GM19468 (cell line): ENCODE results near the gene HAGH.

ENCODE experiments used
- ATAC-seq: cut with Tn5 transposase; IDR thresholded peaks from one replicate; pipeline ENCODE4 v1.9.1; 2021; ENCODE audit warnings: mild to moderate bottlenecking, moderate library complexity, moderate number of reproducible peaks; ENCODE audit not compliant: unreplicated experiment; ENCODE audit errors: extremely low read depth

The HAGH gene

DNA sequence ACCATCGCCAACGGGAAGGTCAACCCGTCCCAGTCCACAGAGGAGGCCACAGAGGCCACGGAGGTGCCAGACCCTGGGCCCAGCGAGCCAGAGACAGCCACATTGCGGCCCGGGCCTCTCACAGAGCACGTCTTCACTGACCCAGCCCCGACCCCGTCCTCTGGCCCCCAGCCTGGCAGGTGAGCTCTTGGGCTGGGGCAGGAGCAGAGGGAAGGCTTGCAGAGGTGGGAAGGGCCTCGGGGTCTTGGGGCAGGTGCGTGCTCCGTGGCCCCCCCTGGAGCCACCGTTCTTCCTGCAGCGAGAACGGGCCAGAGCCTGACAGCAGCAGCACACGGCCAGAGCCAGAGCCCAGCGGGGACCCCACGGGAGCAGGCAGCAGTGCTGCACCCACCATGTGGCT is 60.4 kb downstream of the HAGH start:
- ATAC-seq, result no peak

DNA sequence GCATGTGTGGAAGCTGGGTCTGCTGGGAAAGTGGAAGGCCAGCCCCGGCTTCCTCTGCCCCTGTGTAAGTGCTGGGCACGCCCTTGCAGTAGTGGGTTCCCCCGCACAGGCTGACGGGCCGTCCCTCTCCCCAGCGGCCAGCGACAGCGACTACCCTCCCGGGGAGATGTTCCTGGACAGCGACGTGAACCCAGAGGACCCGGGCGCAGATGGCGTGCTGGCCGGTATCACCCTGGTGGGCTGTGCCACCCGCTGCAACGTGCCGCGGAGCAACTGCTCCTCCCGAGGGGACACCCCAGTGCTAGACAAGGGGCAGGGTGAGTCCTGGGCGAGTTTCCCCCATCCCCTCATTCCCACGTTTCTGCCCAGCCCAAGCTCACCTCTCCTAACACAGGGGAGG is 60.8 kb downstream of the HAGH start:
- no peak for ATAC-seq

DNA sequence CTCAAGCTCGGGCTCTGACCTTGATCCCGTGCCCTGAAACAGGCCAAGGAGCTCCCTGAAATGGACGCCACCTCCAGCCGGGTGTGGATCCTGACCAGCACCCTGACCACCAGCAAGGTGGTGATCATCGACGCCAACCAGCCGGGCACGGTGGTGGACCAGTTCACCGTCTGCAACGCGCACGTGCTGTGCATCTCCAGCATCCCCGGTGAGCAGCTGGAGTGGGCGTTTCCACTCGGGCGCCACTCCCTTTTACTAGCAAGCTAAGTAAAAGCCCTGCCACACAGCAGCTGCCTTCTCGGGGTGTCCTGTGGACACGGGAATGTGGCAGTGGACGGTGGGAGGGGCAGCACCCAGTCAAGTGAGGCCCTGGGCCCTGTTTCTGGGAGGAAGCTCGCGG is 61.7 kb downstream of the HAGH start:
- ATAC-seq, result no peak

DNA sequence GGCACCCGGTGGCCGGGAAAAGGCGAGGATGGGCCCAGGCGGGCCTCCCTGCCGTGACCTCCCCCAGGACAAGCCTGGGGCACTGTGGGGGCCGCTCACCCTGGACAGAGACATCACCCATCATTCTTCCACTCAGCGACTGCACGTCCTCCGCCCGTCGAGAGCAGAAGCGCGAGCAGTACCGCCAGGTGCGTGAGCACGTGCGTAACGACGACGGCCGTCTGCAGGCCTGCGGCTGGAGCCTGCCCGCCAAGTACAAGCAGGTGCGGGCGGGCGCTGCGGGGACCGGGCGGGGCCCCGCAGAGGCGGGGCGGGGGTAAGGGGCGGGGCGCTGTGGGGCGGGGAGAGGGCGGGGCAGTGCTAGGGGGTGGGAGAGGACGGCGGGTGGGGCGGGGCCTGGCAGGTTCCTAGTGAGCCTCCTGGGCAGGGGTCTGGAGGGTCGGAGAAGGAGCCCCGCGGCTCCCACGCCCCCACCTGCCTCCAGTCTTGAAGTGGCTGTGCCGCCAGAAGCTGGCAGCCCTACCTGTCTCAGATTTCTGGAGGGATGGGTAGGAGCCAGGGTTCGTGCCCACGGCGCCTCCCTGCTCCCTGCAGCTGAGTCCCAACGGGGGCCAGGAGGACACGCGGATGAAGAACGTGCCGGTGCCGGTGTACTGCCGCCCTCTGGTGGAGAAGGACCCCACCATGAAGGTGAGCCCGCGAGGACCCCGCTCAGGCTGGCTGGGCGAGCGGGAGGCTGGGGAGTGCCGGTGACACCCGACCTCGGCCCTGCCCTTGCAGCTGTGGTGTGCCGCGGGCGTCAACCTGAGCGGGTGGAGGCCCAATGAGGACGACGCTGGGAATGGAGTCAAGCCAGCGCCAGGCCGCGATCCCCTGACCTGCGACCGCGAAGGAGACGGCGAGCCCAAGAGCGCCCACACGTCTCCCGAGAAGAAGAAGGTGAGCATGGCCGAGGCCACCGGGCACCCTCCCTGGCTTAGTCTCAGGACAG is 62.8 kb downstream of the HAGH start:
- ATAC-seq, result no peak

DNA sequence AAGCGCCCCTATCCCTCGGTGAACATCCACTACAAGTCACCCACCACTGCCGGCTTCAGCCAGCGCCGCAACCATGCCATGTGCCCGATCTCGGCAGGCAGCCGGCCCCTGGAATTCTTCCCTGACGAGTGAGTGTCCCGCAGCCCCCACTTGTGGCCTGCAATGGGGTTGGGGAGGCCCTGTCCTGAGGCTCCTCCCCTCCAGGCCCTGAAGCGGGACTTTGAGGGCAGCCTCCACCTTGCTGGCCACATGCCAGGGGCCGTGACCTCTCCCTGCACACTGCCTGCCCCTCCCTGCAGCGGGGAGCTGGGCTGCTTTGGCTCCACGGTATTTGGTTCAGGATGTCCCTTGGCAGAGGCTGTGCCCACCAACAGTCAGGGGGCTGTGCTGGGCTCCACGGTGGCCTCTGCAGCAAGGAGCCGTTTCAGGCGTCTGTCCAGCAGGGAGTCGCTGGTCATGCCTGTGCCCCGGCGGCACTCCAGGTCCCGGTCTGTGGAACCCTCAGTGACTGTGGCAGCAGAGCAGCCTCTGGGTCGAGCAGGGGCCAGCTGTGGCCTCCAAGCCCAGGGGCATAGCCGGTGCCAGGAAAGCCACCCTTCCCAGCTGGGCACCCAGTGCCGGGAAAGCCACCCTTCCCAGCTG is 63.6 kb downstream of the HAGH start:
- ATAC-seq, result no peak

DNA sequence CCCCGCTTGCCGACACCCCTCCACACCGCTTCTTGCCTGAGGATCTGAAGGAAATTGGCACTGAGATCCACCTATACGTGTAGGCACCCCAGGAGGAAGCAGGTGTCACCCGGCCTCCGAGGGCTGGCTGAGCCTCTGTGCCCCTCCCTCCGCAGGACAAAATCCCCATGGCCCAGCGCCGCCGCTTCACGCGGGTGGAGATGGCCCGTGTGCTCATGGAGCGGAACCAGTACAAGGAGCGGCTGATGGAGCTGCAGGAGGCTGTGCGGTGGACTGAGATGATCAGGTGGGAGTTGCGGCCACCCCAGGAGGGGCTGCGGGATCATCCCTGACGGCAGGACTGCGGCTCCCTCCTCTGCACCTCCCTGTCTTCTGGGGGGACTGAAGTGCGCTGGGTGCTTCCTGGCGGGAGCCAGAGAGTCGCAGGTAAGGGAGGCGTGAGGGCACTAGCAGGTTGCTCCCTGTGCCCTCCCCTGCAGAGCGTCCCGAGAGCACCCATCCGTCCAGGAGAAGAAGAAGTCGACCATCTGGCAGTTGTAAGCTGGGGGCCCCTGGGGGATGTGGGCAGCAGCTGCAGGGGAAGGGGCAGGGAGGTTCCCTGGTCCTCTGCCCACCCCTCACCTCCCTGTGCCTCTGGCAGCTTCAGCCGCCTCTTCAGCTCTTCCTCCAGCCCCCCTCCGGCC is 64.3 kb downstream of the HAGH start:
- no peak for ATAC-seq

DNA sequence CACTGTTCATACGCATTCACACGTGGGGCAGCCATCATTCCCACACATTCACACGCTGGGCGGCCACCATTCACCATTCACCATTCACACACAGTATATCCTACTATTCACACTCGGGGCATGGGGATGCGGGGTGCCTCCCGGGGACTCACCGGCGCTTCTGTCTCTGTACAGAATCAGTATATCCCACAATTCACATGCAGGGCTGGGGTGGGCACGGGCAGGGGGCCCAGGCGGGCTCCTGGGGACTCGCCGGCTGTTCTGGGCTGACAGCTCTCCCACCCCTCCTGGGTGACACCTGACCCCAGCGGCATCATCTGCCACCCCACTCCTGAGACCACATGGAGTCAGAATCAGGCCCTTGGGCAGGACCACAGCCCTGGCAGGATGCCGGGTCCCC is 64.9 kb downstream of the HAGH start:
- no peak for ATAC-seq

DNA sequence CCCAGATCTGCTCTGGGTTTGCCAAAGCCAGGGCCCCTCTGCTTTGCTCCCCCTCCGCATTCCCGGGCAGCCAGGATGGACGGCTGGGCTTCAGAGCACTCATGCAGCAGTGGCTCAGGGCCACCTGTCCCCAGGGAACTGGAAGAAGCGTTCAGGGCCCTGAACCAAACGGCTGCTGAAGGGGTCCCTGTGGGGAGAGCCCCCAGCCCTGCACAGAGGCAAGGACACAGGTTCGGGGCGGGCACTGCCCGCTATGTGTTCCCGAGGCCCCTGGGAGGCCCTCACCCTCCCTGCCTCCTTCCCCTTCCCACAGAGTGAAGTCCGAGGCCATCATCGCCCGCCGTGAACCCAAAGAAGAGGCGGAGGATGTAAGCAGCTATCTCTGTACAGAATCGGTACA is 65.7 kb downstream of the HAGH start:
- ATAC-seq, result no peak

DNA sequence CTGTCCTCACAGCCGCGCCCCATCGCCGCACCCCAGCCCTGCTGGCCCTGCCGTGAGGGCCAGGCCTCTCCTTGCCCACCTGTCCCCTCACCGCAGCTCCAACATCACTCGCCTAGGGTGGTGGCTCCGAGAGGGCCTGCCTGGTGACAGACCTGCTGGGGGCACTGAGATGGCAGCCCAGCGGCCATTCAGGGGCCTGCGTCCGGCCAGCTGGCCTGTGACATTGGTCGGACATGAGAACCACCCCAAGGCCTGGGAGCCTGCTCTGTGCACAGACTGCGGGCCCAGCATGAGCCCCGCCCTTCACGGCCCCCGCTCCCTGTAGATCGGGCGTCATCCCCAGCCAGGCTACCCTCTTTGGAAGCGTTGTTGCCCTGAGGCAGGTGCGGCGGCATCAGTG is 67.1 kb downstream of the HAGH start:
- no peak for ATAC-seq

DNA sequence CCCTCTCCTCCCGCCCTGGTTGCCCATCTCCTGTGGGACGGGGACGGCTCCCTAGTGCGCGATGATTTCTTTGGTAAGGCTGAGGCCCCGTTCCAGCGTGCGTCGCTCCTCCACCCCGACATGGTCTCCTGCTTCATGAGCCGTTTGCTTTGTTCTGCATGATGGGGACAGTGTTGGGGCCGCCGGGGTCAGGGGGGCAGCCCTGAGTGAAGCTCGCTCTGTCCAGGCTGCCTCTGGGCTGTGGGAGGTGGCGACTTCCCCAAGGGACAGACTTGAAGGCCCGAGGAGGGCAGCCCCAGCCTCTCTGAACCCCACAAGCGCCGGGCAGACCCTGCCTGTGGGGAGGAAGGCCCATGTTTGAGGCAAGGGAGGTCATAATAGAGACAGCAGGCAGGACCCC is 67.7 kb downstream of the HAGH start:
- ATAC-seq, result no peak

DNA sequence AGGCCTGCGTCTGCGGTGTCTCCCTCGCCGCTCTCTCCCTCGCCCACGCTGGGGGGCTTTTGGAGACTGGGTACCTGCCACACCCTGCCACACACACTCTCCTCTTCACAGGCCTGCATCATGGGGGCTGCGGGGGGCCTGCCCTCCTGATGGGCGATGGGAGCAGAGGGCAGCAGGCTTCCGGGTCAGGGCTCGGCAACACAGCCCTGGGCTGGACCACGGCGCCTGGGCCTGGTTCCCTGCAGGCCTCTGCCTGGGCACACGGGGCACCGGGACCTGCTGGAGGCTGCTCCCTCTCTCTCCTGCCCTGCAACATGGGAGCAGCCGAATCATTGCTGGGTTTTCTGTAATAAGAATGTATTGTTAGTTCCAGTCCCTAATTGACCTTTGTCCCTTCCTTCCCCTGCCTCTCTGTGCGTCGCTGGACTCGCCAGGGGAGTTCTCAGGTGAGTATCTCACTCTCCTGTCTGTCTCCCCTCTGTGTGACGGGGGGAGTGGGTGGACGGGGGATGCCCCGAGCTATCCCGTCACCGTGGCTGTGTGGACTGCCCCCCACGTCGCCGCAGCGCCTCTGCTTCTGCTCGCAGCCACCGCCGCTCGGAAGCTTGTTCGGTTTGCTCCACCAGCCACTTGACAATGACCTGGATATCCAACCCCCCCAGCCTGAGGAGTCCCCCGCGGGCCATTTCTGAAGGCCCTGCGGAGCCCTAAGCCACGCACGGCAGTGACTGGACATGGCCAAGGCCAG is 68.7 kb downstream of the HAGH start:
- ATAC-seq, result no peak
